Thoracic aorta (tissue), 2 donors: ENCODE measurements around the gene CCDC92. TPM values are rescaled to one million over a fixed set of nuclear protein-coding genes. Genes with fewer than 3 reads are reported as not detected.

ENCODE experiments used
- ATAC-seq: fragments of 150-250 bp; one replicate; pipeline ENCODE4 v1.8.0; 2017; ENCODE audit warnings: low read depth; ENCODE audit not compliant: insufficient number of reproducible peaks, low FRiP score
- DNase-seq: peaks from one replicate; pipeline ENCODE4 v3.0.0-alpha.2; 2020; ENCODE audit warnings: low spot score
- H3K27ac ChIP-seq, 2 donors: fragments of 200-600 bp; sonication (generic); 1 replicate in 1 of 2; 2 replicates in 1 of 2; pipeline ENCODE4 v1.5.1; 2016; ENCODE audit warnings: mild to moderate bottlenecking in 2 of 2, moderate library complexity in 2 of 2
- H3K27me3 ChIP-seq: fragments of 200-600 bp; sonication (generic); replicated peaks from 2 replicates; pipeline ENCODE4 v1.6.0; 2016; ENCODE audit warnings: mild to moderate bottlenecking; ENCODE audit not compliant: insufficient read depth
- H3K36me3 ChIP-seq: fragments of 200-600 bp; sonication (generic); one replicate; pipeline ENCODE4 v1.5.1; 2016
- H3K4me1 ChIP-seq, 2 donors: fragments of 200-600 bp; sonication (generic); 1 replicate in 1 of 2; 2 replicates in 1 of 2; pipeline versions ENCODE4 v1.5.1 to v1.6.0; 2016; ENCODE audit warnings: low read depth in 2 of 2, mild to moderate bottlenecking in 1 of 2; ENCODE audit not compliant: control insufficient read depth in 1 of 2
- H3K4me3 ChIP-seq: fragments of 200-600 bp; sonication (generic); 2 replicates; pipeline ENCODE4 v1.5.1; 2016; ENCODE audit warnings: mild to moderate bottlenecking
- H3K9me3 ChIP-seq: fragments of 200-600 bp; sonication (generic); 2 replicates; pipeline ENCODE4 v1.5.1; 2016
- total RNA-seq, 2 donors: library from RNA; depleted of rRNA; stranded (reverse); fragments of >200 nt; gene quantifications; one replicate each; pipeline versions ENCODE4 v1.1.0 to v1.2.3, GENCODE V29; 2016
- TF ChIP-seq, protein P1 (sequence below): fragments of 200-600 bp; sonication (generic); IDR thresholded peaks from one replicate; pipeline ENCODE4 v1.5.1; 2019; ENCODE audit warnings: antibody characterized with exemption

CCDC92 gene
- total RNA-seq, 2 donors from 2014 or later: 34.4 to 58.9 TPM

DNA sequence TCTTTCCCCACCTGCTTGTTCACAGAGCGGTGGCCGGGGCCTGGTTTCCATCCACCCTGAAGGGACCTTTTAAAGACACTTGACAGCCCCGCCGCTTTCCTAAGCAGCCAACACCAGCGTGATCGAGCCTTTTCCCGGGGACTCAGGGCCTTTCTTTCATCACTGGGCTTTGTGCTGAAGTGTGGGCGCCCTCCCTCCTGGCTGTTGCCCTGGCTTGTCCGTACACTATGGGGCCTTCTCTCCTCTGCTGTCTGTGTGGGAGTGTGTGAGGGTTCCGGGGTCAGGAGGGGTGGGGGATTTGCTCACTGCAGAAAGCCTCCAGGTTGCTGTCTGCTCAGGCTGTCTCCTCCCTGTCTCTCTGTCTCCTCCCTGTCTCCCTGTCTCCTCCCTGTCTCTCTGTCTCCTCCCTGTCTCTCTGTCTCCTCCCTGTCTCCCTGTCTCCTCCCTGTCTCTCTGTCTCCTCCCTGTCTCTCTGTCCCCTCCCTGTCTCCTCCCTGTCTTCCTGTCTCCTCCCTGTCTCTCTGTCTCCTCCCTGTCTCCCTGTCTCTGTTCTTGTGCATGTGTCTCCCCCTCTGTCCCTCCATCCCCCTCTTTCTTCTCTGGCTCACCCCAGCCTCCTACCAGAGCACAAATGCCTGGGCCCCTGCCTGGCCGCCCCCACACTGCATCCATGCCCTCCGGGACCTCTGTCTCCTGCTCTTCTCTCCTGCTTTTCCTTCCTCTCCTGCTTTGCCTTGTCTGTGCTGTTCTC lies 64.7 kb downstream of the CCDC92 start:
- TF ChIP-seq, protein P1, sequence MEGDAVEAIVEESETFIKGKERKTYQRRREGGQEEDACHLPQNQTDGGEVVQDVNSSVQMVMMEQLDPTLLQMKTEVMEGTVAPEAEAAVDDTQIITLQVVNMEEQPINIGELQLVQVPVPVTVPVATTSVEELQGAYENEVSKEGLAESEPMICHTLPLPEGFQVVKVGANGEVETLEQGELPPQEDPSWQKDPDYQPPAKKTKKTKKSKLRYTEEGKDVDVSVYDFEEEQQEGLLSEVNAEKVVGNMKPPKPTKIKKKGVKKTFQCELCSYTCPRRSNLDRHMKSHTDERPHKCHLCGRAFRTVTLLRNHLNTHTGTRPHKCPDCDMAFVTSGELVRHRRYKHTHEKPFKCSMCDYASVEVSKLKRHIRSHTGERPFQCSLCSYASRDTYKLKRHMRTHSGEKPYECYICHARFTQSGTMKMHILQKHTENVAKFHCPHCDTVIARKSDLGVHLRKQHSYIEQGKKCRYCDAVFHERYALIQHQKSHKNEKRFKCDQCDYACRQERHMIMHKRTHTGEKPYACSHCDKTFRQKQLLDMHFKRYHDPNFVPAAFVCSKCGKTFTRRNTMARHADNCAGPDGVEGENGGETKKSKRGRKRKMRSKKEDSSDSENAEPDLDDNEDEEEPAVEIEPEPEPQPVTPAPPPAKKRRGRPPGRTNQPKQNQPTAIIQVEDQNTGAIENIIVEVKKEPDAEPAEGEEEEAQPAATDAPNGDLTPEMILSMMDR: no peak
- no peaks in the 10 kb centered on the region for H3K27me3 ChIP-seq
- H3K27ac ChIP-seq: no peak overlapping the region
- DNase-seq: no peak
- no peak for ATAC-seq
- no peaks in the 10 kb centered on the region for H3K9me3 ChIP-seq
- no peaks in the 10 kb centered on the region for H3K36me3 ChIP-seq
- H3K4me3 ChIP-seq: no peak overlapping the region
- H3K4me1 ChIP-seq: no peaks in the 10 kb centered on the region

DNA sequence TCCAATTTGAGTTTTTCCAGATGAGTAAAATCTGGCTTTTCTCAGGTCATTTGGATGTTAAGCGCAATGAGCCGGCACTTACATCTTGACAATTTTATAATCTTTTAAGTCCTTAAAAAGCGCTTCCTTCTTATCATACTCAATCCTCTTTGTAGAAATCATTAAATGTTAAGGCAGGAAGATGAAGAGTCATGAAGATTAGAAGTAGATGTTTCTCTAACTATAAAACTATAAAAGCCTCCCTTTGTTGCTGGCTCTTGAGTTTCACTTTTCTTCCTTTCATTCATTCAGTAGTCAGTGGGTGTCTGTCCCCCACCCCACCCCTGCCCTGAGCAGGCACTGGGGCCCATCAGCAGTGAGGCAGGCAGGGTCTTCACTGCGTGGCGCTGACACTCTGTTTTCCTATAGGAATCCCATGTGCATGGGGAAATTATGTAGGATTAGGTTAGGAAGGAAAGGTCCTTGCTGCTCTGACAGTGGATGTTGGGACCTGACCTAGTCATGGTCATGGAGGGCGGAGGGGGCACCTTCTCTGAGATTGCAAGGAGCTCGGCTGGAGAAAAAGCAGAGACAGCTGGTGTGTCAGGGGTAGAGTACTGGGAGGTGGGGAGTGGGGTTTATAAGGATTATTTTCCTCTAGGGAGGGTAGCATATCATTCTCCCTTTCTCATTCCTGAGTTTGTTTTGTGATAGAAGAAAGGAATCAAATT lies 65.8 kb downstream of the CCDC92 start:
- TF ChIP-seq, protein P1: no peak
- Histone ChIP-seq H3K9me3 (no peaks in the 10 kb centered on the region), H3K4me3 (no peak overlapping the region), H3K36me3 (no peaks in the 10 kb centered on the region), H3K27ac (no peak overlapping the region), H3K4me1 (no peaks in the 10 kb centered on the region), H3K27me3 (no peaks in the 10 kb centered on the region)
- DNase-seq: no peak
- ATAC-seq: no peak

DNA sequence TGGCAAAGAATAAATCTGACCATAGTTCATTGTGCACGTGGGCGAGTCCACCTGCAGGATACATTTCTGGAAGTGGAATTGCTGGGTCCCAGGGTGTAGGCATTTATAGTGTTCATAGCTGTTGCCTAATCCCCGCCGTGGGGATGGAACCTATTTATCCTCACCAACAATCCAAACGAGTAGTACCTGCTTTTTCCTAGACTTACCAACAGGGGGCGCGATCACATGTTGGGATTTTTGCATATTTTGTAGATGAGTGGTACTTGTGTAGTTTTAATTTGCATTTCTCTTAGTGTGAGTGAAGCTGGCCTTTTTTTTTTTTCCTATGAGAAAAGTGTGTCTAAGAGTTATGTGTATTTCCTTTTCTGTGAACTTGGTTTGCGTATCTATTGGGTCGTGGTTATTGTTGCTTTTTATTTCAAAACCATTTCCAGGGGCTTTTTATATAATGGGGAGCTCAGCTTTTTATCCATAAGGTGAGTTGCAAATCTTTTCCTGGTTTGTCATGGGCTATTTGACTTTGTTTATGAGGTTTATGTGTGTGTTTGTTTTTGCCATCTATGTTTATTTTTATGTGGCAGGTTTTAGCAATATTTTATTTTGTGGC lies 67.2 kb downstream of the CCDC92 start:
- ATAC-seq (no peak), DNase-seq (peak; percentile 11)
- Histone ChIP-seq H3K36me3 (no peaks in the 10 kb centered on the region), H3K27me3 (no peaks in the 10 kb centered on the region), H3K4me3 (no peak overlapping the region), H3K4me1 (no peaks in the 10 kb centered on the region), H3K27ac (no peak overlapping the region), H3K9me3 (no peaks in the 10 kb centered on the region)
- TF ChIP-seq, protein P1: peak; percentile 72

DNA sequence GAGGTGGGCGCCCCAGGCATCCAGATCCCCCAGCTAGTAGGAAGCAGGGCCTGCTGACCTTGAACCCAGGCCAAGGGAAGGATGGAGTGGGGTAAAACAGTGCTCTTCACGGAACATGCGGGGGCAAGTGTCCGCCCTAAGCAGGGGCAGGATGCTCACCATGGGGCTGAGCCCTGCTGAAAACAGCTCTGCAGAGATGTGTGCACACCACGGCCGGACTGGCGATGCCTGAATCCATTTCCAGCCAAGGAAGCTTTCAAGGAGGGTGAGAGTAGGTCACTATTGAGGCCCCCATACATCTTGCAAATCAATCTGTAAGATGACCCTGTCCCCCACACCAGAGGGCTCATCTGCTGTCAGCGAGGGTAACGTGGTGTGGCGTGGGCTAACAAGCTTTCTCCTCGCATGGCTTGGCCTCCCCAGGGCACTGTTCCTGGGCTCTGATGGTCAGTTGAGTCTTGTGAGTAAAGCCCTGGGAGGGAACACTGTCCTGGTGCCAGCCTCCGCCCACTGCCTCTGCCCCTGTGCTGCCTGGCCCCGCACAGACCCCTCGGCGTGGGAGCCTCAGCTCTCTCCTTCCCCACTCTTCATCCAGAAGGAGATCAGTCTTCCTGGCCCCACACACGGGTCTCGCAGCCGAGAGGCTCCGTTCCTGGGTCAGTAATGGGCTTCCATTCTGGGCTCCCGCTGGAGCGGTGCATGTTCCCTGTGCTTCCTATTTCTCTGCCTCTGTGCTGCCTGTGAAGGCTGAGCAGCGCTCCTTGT lies 69.1 kb downstream of the CCDC92 start:
- no peak overlapping the region for H3K4me3 ChIP-seq
- no peaks in the 10 kb centered on the region for H3K27me3 ChIP-seq
- no peak overlapping the region for H3K27ac ChIP-seq
- ATAC-seq (no peak), DNase-seq (no peak)
- H3K9me3 ChIP-seq: no peaks in the 10 kb centered on the region
- TF ChIP-seq, protein P1: no peak
- H3K4me1 ChIP-seq: no peaks in the 10 kb centered on the region
- H3K36me3 ChIP-seq: no peaks in the 10 kb centered on the region
